GM21367 (cell line): ENCODE results near the gene NAXE.
"Not testable (repeated sequence)": the region's sequence is repeated elsewhere in the genome, so short reads cannot be mapped to it uniquely, and the experiment has no call there.

Experiments used
- ATAC-seq: cut with Tn5 transposase; IDR thresholded peaks from one replicate; pipeline ENCODE4 v1.9.1; 2021; ENCODE audit not compliant: unreplicated experiment

NAXE gene

GRCh38 chr1:156566436-156566835 lies 25.1 kb upstream of the NAXE start:
- ATAC-seq, result no peak

DNA sequence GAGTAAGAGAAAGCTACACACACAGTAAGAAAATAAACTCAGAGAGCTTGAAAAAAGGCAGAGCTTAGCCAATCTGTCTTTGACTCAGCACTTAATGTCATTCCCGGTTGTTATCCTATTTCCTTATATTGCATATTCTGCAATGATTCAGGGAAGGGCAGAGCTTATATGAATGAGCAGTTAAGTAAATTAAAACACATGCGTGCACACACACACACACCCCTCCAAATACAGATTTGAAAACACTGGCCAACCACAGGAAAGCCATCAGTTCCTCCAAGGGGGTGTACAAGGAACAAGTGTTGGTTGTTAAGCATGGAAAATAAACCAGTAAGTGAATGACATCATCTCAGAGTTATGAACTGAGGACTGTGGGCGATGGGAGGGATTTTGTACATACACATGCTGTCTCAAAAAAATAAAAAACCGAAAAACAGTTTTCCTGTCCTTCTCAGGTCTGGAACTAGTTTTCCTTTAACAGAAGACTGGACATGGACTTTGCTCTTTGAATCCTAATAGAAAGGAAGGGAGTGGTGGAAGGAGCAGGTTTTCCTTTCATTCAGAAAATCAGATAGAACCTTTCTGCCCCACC lies 20.2 kb upstream of the NAXE start:
- no peak for ATAC-seq

- peak; percentile 68 for ATAC-seq
Measured at GRCh38 chr1:156571919-156572662, 19.5 kb upstream of the NAXE start, which contains the start of gene IQGAP3. Gene IQGAP3, minus strand, starts transcription at chr1:156572565. Its CDS starts 36 bp downstream, at chr1:156572529.

- ATAC-seq, result no peak
Measured at GRCh38 chr1:156572663-156573018, 18.9 kb upstream of the NAXE start.

GRCh38 chr1:156574039-156574633 lies 17.4 kb upstream of the NAXE start:
- ATAC-seq, result no peak

- ATAC-seq, result no peak
Measured at GRCh38 chr1:156577550-156577949, 14.0 kb upstream of the NAXE start.

- no peak for ATAC-seq
Measured at GRCh38 chr1:156578055-156578454, 13.5 kb upstream of the NAXE start.

DNA sequence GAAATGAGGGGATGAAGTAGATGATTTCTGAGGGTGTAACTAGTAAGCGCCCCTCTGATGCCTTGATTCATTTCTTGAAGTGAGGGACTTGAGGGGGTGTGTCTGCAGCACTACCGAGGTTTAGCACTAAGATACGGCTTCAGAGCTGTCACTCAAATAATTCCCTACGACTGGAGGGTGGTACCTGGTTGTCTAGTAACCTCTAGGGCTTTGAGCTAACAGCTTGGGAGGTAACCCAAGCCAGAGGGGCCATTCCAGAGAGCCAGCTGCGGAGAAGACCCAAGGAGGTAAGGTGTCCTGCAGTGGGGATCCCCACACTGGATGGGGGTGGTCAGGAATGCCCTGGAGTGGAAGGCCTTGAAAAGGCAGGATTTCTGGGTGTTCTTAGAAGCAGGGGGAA lies 12.1 kb upstream of the NAXE start, which contains the start of gene TTC24:
TSS of gene TTC24 (plus strand) at position 252 of the 400 bp plus-strand sequence. CDS start 1,642 bp downstream, outside the sequence.
- no peak for ATAC-seq

GRCh38 chr1:156581661-156582387 lies 9.8 kb upstream of the NAXE start:
- ATAC-seq, result no peak

DNA sequence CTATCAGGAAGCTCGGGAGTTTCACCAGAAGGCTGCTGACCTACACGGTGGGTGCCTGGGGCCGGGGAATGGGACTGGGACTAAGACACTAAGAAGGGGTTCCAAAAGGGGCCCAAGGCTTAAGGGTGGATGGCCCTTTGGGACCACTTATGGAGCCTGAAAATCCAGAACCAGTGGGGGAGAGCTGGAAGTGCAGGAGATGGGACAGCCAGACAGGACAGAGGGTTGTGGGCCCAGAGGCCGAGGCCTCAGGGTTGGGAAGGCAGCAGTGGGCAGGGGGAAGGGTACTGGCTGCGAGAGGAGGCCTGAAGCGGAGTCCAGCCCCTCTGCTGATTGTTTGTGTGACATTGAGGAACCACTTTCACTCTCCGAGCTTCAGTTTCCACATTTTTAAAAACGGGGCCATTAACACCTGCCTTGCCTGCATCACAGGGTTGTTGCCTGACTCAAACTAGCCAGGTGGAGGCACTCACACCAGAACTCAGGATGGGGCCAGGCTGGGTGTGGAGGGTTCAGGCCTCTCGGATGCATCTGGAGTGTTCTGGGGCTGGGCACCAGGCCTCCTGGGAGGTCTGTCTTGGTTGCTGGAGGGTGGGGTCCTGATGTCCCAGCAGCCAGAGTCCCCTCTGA lies 9.1 kb upstream of the NAXE start:
- no peak for ATAC-seq

GRCh38 chr1:156583821-156584622 lies 7.6 kb upstream of the NAXE start:
- ATAC-seq, result no peak

- no peak for ATAC-seq
Measured at GRCh38 chr1:156584813-156585212, 6.8 kb upstream of the NAXE start.

DNA sequence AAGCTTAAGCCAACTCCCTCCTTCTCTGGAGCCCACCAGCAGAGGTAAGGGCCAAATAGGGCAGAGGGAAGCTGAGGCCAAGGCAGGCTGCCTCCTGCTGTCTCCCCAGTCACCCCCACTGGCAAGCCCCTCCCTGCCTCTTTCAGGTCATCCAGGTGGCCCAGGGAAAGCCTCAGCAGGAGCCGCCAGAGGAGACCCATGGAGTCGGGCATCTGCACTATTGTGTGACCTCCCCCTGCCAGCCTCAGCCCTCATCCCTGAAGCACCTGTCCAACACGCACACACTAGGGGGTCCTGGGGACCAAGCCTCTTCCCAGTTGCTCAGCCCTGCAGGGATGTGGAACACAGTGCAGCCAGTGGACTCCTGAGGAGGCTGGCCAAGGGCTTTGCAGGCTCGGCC lies 5.3 kb upstream of the NAXE start:
- no peak for ATAC-seq

DNA sequence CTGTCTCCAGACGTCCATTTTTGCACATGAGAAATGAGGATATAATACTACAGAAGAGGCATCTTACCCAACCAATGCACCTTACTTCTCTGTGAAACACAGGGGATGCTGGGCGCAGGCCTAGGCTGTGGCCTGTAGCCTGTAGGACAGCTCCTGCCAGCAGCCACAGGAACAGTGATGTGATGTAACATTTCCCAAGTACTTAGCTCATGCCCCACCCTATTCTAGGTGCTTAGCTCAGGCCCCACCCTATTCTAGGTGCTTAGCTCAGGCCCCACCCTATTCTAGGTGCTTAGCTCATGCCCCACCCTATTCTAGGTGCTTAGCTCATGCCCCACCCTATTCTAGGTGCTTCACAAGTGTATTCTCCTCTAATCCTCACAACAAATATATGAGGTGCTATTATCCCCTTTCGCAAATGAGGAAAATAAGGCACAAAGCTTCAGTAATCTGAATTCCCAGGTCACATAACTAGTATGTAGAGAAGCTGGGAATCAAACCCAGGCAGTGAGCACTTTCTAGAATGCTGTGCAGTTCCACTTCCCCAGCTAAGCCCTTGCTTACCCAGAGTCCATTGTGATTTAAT lies 4.6 kb upstream of the NAXE start:
- no peak for ATAC-seq

DNA sequence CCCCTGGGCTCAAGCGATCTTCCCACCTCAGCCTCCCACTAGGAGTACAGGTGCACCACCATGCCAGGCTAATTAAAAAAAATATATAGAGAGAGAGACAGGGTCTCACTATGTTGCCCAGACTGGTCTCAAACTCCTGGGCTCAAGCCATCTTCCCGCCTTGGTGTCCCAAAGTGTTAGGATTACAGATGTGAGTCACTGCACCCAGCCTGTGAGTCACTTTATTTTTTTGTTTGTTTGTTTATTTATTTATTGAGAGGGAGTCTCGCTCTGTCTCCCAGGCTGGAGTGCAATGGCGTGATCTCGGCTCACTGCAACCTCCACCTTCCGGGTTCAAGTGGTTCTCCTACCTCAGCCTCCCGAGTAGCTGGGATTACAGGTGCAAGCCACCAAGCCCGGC lies 3.6 kb upstream of the NAXE start:
- ATAC-seq, result not testable (repeated sequence)

GRCh38 chr1:156589546-156589945 lies 2.0 kb upstream of the NAXE start:
- ATAC-seq, result no peak

- no peak for ATAC-seq
Measured at GRCh38 chr1:156590326-156591180, 1.0 kb upstream of the NAXE start.

- ATAC-seq, result no peak
Measured at GRCh38 chr1:156591181-156591431, 470 bp upstream of the NAXE start.

DNA sequence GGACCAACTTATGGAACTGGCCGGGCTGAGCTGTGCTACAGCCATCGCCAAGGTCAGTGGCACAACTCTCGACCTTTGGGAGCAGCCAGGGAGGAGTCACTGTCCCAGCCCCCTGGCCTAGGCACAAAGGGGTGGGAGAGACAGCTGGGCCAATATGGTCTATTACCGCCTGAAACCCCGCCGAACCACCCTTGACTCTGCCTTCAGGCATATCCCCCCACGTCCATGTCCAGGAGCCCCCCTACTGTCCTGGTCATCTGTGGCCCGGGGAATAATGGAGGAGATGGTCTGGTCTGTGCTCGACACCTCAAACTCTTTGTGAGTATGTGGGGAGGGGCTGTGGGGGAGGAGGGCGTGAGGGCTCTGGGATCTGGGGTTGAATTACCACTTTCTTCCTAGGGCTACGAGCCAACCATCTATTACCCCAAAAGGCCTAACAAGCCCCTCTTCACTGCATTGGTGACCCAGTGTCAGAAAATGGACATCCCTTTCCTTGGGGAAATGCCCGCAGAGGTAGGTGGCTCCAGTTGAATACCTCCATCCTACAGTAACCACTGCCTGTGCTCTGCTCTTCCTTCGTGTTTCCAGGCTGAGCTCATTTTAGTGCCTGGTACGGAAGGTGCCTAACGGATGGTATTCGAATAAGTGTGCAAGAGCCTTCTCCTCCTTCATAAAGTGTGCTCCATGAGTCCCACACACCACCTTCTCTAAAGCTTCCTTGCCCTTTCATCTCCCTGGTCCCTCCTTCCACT lies 758 bp downstream of the NAXE start:
- ATAC-seq, result no peak
